ENCODE data around the gene GCGR. TPM values are rescaled to one million over a fixed set of nuclear protein-coding genes. Genes with fewer than 3 reads are reported as not detected.

The GCGR gene
- total RNA-seq, 1 experiment from 2014 or later = 1.6 TPM

- DNase-seq (ENCODE audit: low read depth, low spot score) = no peak
- CTCF ChIA-PET = no interaction called here
- no peak overlapping the region for H3K27ac ChIP-seq (ENCODE audit: low read length)
- H3K36me3 ChIP-seq (ENCODE audit: control insufficient read depth, insufficient read depth, low read length) = peaks cover 5% of the 10 kb centered on the region
- TF ChIP-seq, protein P1, sequence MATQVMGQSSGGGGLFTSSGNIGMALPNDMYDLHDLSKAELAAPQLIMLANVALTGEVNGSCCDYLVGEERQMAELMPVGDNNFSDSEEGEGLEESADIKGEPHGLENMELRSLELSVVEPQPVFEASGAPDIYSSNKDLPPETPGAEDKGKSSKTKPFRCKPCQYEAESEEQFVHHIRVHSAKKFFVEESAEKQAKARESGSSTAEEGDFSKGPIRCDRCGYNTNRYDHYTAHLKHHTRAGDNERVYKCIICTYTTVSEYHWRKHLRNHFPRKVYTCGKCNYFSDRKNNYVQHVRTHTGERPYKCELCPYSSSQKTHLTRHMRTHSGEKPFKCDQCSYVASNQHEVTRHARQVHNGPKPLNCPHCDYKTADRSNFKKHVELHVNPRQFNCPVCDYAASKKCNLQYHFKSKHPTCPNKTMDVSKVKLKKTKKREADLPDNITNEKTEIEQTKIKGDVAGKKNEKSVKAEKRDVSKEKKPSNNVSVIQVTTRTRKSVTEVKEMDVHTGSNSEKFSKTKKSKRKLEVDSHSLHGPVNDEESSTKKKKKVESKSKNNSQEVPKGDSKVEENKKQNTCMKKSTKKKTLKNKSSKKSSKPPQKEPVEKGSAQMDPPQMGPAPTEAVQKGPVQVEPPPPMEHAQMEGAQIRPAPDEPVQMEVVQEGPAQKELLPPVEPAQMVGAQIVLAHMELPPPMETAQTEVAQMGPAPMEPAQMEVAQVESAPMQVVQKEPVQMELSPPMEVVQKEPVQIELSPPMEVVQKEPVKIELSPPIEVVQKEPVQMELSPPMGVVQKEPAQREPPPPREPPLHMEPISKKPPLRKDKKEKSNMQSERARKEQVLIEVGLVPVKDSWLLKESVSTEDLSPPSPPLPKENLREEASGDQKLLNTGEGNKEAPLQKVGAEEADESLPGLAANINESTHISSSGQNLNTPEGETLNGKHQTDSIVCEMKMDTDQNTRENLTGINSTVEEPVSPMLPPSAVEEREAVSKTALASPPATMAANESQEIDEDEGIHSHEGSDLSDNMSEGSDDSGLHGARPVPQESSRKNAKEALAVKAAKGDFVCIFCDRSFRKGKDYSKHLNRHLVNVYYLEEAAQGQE (IDR thresholded peaks at IDR 0.05; ENCODE audit: insufficient read depth in 1 of 2, low read depth in 2 of 2, low read length in 1 of 2) = no peak
- TF ChIP-seq TCF7L2 (IDR thresholded peaks at IDR 0.05; ENCODE audit: low read depth, low read length) (no peak), POLR2AphosphoS5 (IDR thresholded peaks at IDR 0.05; ENCODE audit: low read depth, low read length) (no peak; the same call in 1 of the 2 replicates), SIN3A (IDR thresholded peaks at IDR 0.05; ENCODE audit: borderline replicate concordance, insufficient read depth, low read depth, low read length) (no peak)
- TF ChIP-seq, protein P2, sequence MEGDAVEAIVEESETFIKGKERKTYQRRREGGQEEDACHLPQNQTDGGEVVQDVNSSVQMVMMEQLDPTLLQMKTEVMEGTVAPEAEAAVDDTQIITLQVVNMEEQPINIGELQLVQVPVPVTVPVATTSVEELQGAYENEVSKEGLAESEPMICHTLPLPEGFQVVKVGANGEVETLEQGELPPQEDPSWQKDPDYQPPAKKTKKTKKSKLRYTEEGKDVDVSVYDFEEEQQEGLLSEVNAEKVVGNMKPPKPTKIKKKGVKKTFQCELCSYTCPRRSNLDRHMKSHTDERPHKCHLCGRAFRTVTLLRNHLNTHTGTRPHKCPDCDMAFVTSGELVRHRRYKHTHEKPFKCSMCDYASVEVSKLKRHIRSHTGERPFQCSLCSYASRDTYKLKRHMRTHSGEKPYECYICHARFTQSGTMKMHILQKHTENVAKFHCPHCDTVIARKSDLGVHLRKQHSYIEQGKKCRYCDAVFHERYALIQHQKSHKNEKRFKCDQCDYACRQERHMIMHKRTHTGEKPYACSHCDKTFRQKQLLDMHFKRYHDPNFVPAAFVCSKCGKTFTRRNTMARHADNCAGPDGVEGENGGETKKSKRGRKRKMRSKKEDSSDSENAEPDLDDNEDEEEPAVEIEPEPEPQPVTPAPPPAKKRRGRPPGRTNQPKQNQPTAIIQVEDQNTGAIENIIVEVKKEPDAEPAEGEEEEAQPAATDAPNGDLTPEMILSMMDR (IDR thresholded peaks at IDR 0.05) = no peak
- in situ Hi-C loops (cut with HindIII; ENCODE audit: low pct_unique_long_range_greater_than_20kb, low sequenced_read_pairs) = no loop called here
- POLR2A ChIA-PET = interaction anchor here (0.6 kb wide), 1 partner anchor 533 kb away, joined by 5 read pairs; no protein-coding TSS in a partner anchor
- no peaks in the 10 kb centered on the region for H3K27me3 ChIP-seq (ENCODE audit: control insufficient read depth, insufficient read depth, low read length)
- BruUV-seq (replicated peaks) = no TSS peak
- ATAC-seq = no peak
- no peak overlapping the region for H3K4me3 ChIP-seq (ENCODE audit: low read depth in 2 of 2, low read length in 2 of 2)
- no peaks in the 10 kb centered on the region for H3K9me3 ChIP-seq (ENCODE audit: control insufficient read depth, insufficient read depth, low read depth, low read length)
- 0 out of 2 replicates have a peak, but pooled peaks cover 4% of the 10 kb centered on the region for H3K4me1 ChIP-seq (ENCODE audit: control insufficient read depth, insufficient read depth, low read length)
- intact Hi-C loops (cut with micrococcal nuclease; ENCODE audit: unreplicated experiment) = no loop called here
Measured at GRCh38 chr17:81842378-81842724, 38.4 kb downstream of the GCGR start.

DNA sequence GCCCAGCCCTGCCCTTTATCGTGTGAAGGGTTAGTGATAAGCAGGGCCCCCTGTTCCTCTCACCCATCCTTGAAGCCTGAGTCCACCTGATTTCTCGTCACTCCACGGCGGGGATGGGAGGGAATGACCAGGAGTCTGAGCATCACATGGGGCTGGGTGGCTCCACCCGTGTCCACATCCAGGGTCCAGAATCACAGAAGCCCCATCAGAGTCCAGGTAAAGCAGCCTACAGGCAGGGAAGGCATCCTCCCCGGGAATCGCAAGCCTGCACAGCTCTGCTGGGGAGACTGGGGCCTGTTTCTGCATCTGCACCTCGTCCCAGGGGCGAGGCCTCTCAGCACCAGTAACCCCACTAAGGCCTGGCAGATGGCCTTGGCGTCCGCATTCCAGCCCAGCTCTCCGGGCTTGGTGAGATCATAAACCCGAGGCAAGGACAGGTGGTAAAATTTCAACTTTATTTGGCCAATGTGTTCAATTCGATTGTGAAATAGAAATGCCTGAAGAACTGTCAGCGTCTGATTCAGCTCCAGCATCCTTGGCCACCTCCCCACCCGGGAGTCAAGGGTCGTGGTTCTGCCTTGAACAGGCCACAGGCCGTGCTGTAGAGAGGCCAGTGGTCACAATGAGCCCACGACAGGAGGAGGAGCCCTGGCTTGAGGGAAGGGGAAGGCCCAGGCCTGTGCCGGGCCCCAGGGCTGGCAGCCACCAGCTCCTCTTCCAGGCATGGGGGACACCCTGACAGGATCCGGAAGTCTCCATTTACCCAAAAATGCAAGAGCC lies 39.0 kb downstream of the GCGR start:
- CTCF ChIA-PET = no interaction called here
- ATAC-seq = no peak
- intact Hi-C loops (cut with micrococcal nuclease; ENCODE audit: unreplicated experiment) = no loop called here

More for the DNA sequence above, 39.0 kb downstream of the GCGR start:
- BruUV-seq (replicated peaks) = no TSS peak
- in situ Hi-C loops (cut with HindIII; ENCODE audit: low pct_unique_long_range_greater_than_20kb, low sequenced_read_pairs) = no loop called here
- Histone ChIP-seq H3K9me3 (ENCODE audit: control insufficient read depth, insufficient read depth, low read depth, low read length) (no peaks in the 10 kb centered on the region), H3K27ac (ENCODE audit: low read length) (no peak overlapping the region), H3K4me3 (ENCODE audit: low read depth in 2 of 2, low read length in 2 of 2) (no peak overlapping the region), H3K27me3 (ENCODE audit: control insufficient read depth, insufficient read depth, low read length) (no peaks in the 10 kb centered on the region), H3K36me3 (ENCODE audit: control insufficient read depth, insufficient read depth, low read length) (peaks cover 5% of the 10 kb centered on the region), H3K4me1 (ENCODE audit: control insufficient read depth, insufficient read depth, low read length) (0 out of 2 replicates have a peak, but pooled peaks cover 4% of the 10 kb centered on the region)
- POLR2A ChIA-PET = no interaction called here
- TF ChIP-seq, protein P2 (IDR thresholded peaks at IDR 0.05) = no peak
- TF ChIP-seq POLR2AphosphoS5 (IDR thresholded peaks at IDR 0.05; ENCODE audit: low read depth, low read length) (no peak), TCF7L2 (IDR thresholded peaks at IDR 0.05; ENCODE audit: low read depth, low read length) (no peak), SIN3A (IDR thresholded peaks at IDR 0.05; ENCODE audit: borderline replicate concordance, insufficient read depth, low read depth, low read length) (no peak)
- TF ChIP-seq, protein P1 (IDR thresholded peaks at IDR 0.05; ENCODE audit: insufficient read depth in 1 of 2, low read depth in 2 of 2, low read length in 1 of 2) = no peak
- no peak for DNase-seq (ENCODE audit: low read depth, low spot score)

All from Panc1 (cell line).